H9 (cell line): ENCODE measurements around the gene TTC24. TPM values are rescaled to one million over a fixed set of nuclear protein-coding genes. Genes with fewer than 3 reads are reported as not detected.

Experiments
- DNase-seq: peaks from one replicate; pipeline ENCODE4 v3.0.0-alpha.2; 2017
- H2AFZ ChIP-seq: one replicate; pipeline ENCODE4 v1.6.1; 2013; ENCODE audit warnings: mild to moderate bottlenecking, low read length, control low read depth, moderate library complexity
- H2AK5ac ChIP-seq: 2 replicates; pipeline ENCODE4 v1.6.1; 2013; ENCODE audit warnings: low read length, control low read depth, mixed read lengths; ENCODE audit not compliant: insufficient read length
- H2BK120ac ChIP-seq: one replicate; pipeline ENCODE4 v1.6.1; 2013; ENCODE audit warnings: low read depth, mild to moderate bottlenecking, low read length, control low read depth, inconsistent platforms; ENCODE audit not compliant: poor library complexity, severe bottlenecking
- H2BK12ac ChIP-seq: 2 replicates; pipeline ENCODE4 v1.6.1; 2013; ENCODE audit warnings: low read length, control low read depth, mixed read lengths, low read depth; ENCODE audit not compliant: insufficient read length
- H2BK15ac ChIP-seq: 2 replicates; pipeline ENCODE4 v1.6.1; 2013; ENCODE audit warnings: low read depth, low read length, control low read depth
- H2BK20ac ChIP-seq: one replicate; pipeline ENCODE4 v1.6.1; 2013; ENCODE audit warnings: low read depth, mild to moderate bottlenecking, low read length, control low read depth, inconsistent platforms; ENCODE audit not compliant: poor library complexity, severe bottlenecking
- H2BK5ac ChIP-seq: 2 replicates; pipeline ENCODE4 v1.6.1; 2013; ENCODE audit warnings: low read length, control low read depth, mixed read lengths; ENCODE audit not compliant: insufficient read length
- H3K14ac ChIP-seq: 2 replicates; pipeline ENCODE4 v1.6.1; 2013; ENCODE audit warnings: low read length, control low read depth; ENCODE audit not compliant: insufficient read depth
- H3K18ac ChIP-seq: 2 replicates; pipeline ENCODE4 v1.6.1; 2013; ENCODE audit warnings: low read depth, mild to moderate bottlenecking, mixed read lengths, low read length, control low read depth; ENCODE audit not compliant: insufficient read length
- H3K23ac ChIP-seq: 2 replicates; pipeline ENCODE4 v1.6.1; 2013; ENCODE audit warnings: low read length, control low read depth, mixed read lengths, low read depth; ENCODE audit not compliant: insufficient read length
- H3K23me2 ChIP-seq: 2 replicates; pipeline ENCODE4 v1.6.1; 2013; ENCODE audit warnings: low read depth, mild to moderate bottlenecking, mixed read lengths, low read length, control low read depth; ENCODE audit not compliant: insufficient read length, poor library complexity, severe bottlenecking
- H3K27ac ChIP-seq: 2 replicates; pipeline ENCODE4 v1.5.1; 2013; ENCODE audit warnings: low read length, control low read depth, mixed read lengths, low read depth; ENCODE audit not compliant: insufficient read length
- H3K27me3 ChIP-seq: 2 replicates; pipeline ENCODE4 v1.6.1; 2013; ENCODE audit warnings: low read length, control low read depth, inconsistent platforms; ENCODE audit not compliant: insufficient read depth
- H3K4ac ChIP-seq: 2 replicates; pipeline ENCODE4 v1.6.1; 2013; ENCODE audit warnings: low read depth, mild to moderate bottlenecking, control low read depth, inconsistent platforms, low read length, moderate library complexity
- H3K4me1 ChIP-seq: 2 replicates; pipeline ENCODE4 v1.6.1; 2013; ENCODE audit warnings: low read length, control low read depth, inconsistent platforms; ENCODE audit not compliant: insufficient read depth
- H3K4me2 ChIP-seq: 2 replicates; pipeline ENCODE4 v1.6.1; 2013; ENCODE audit warnings: low read length, control low read depth, mixed read lengths; ENCODE audit not compliant: insufficient read length, insufficient read depth
- H3K56ac ChIP-seq: 2 replicates; pipeline ENCODE4 v1.6.1; 2013; ENCODE audit warnings: low read depth, mild to moderate bottlenecking, mixed read lengths, low read length, control low read depth; ENCODE audit not compliant: insufficient read length
- H3K79me1 ChIP-seq: 2 replicates; pipeline ENCODE4 v1.6.1; 2013; ENCODE audit warnings: low read depth, mild to moderate bottlenecking, moderate library complexity, low read length, control low read depth, inconsistent platforms; ENCODE audit not compliant: insufficient read depth, poor library complexity, severe bottlenecking
- H3K79me2 ChIP-seq: 2 replicates; pipeline ENCODE4 v1.6.1; 2013; ENCODE audit warnings: low read length, control low read depth, inconsistent platforms; ENCODE audit not compliant: insufficient read depth
- H3K9ac ChIP-seq: 2 replicates; pipeline ENCODE4 v1.6.1; 2013; ENCODE audit warnings: low read length, control low read depth, mixed read lengths; ENCODE audit not compliant: insufficient read length; ENCODE audit errors: extremely low read depth
- H3K9me3 ChIP-seq: one replicate; pipeline ENCODE4 v1.6.1; 2013; ENCODE audit warnings: low read depth, low read length, inconsistent platforms; ENCODE audit not compliant: control insufficient read depth
- H3T11ph ChIP-seq: one replicate; pipeline ENCODE4 v1.6.1; 2013; ENCODE audit warnings: mild to moderate bottlenecking, low read length, control low read depth, inconsistent platforms
- H4K20me1 ChIP-seq: one replicate; pipeline ENCODE4 v1.6.1; 2013; ENCODE audit not compliant: control insufficient read depth, insufficient read length, insufficient read depth
- H4K5ac ChIP-seq: 2 replicates; pipeline ENCODE4 v1.6.1; 2013; ENCODE audit warnings: low read depth, mild to moderate bottlenecking, mixed read lengths, low read length, control low read depth; ENCODE audit not compliant: insufficient read length
- H4K8ac ChIP-seq: replicated peaks from 2 replicates; pipeline ENCODE4 v1.6.1; 2013; ENCODE audit warnings: low read length, control low read depth, mixed read lengths, low read depth; ENCODE audit not compliant: insufficient read length
- H4K91ac ChIP-seq: 2 replicates; pipeline ENCODE4 v1.6.1; 2013; ENCODE audit warnings: low read depth, mild to moderate bottlenecking, moderate library complexity, mixed read lengths, low read length, control low read depth; ENCODE audit not compliant: insufficient read length
- H3K27ac Mint-ChIP-seq, 3 experiments: 2 replicates in 2 of 3; 3 replicates in 1 of 3; pipeline ENCODE4 v1.8.0; 2020 to 2021; ENCODE audit warnings: mixed read lengths in 3 of 3, mild to moderate bottlenecking in 1 of 3, moderate library complexity in 1 of 3
- H3K27me3 Mint-ChIP-seq: 2 replicates; pipeline ENCODE4 v1.8.0; 2021; ENCODE audit warnings: low read depth, mild to moderate bottlenecking, moderate library complexity, mixed read lengths
- H3K36me3 Mint-ChIP-seq, 3 experiments: 2 replicates in 2 of 3; 3 replicates in 1 of 3; pipeline ENCODE4 v1.8.0; 2020 to 2021; ENCODE audit warnings: low read depth in 3 of 3, mixed read lengths in 3 of 3; ENCODE audit not compliant: insufficient read depth in 1 of 3
- H3K4me1 Mint-ChIP-seq, 2 experiments: 2 replicates each; pipeline ENCODE4 v1.8.0; 2020; ENCODE audit warnings: mixed read lengths in 2 of 2
- H3K4me3 Mint-ChIP-seq, 2 experiments: 2 replicates in 1 of 2; 3 replicates in 1 of 2; pipeline ENCODE4 v1.8.0; 2020 to 2021; ENCODE audit warnings: mild to moderate bottlenecking in 2 of 2, mixed read lengths in 2 of 2, moderate library complexity in 1 of 2
- H3K9me3 Mint-ChIP-seq, 2 experiments: 2 replicates in 1 of 2; 3 replicates in 1 of 2; pipeline ENCODE4 v1.8.0; 2020; ENCODE audit warnings: mild to moderate bottlenecking in 2 of 2, mixed read lengths in 2 of 2, moderate library complexity in 1 of 2
- CTCF ChIP-seq: fragments of 200-600 bp; sonication (generic); conservative IDR thresholded peaks from 3 replicates; pipeline ENCODE4 v1.8.0; 2021; ENCODE audit warnings: antibody characterized with exemption, mild to moderate bottlenecking
- WGBS: extraction: QIAGEN DNeasy Blood & Tissue Kit; methylation state at CpG from one replicate; pipeline ENCODE4 v1.1.7; 2013; ENCODE audit warnings: missing lambda C conversion rate, low lambda C conversion rate, mixed read lengths; ENCODE audit not compliant: insufficient read length; ENCODE audit errors: extremely low coverage; 5-methylcytosine and 5-hydroxymethylcytosine counted together
- total RNA-seq: library from RNA; stranded (reverse); gene quantifications from 2 replicates; pipeline ENCODE4 v1.2.1, GENCODE V29; 2021

TTC24 gene
- total RNA-seq, 1 experiment from 2014 or later: 0.26 TPM

GRCh38 chr1:156596426-156596825 lies 16.9 kb downstream of the TTC24 start:
- H3K56ac ChIP-seq: no peak overlapping the region

More at GRCh38 chr1:156596426-156596825, 16.9 kb downstream of the TTC24 start:
- Histone ChIP-seq H2BK15ac (no peak overlapping the region), H3T11ph (no peak overlapping the region), H3K9ac (no peak overlapping the region), H2AFZ (no peak overlapping the region), H2BK120ac (no peak overlapping the region), H3K79me1 (no peaks in the 10 kb centered on the region), H4K20me1 (peaks cover 2% of the 10 kb centered on the region), H3K4ac (no peak overlapping the region), H3K79me2 (no peaks in the 10 kb centered on the region; the same call in 1 of the 2 replicates), H2BK12ac (no peak overlapping the region), H3K14ac (no peak overlapping the region), H3K27me3 (no peaks in the 10 kb centered on the region), H3K18ac (no peak overlapping the region), H3K4me1 (no peaks in the 10 kb centered on the region), H3K4me2 (no peak overlapping the region), H3K23ac (no peak overlapping the region), H2AK5ac (no peak overlapping the region), H2BK20ac (no peak overlapping the region), H4K5ac (no peak overlapping the region), H4K91ac (no peak overlapping the region), H3K27ac (no peak overlapping the region), H4K8ac (no peak overlapping the region), H3K9me3 (no peaks in the 10 kb centered on the region), H3K23me2 (peaks cover under 1% of the 10 kb centered on the region), H2BK5ac (no peak overlapping the region)
- Mint-ChIP-seq H3K9me3 (no peaks in the 10 kb centered on the region; a peak in 1 of 5 replicates), H3K27ac (no peak overlapping the region; a peak in 1 of 7 replicates), H3K36me3 (peaks cover 32 to 75% (median 56%) of the 10 kb centered on the region in 3 experiments; a peak in 6 of 7 replicates), H3K4me3 (no peak overlapping the region), H3K4me1 (peaks cover 12 to 18% of the 10 kb centered on the region in 2 experiments), H3K27me3 (no peaks in the 10 kb centered on the region)
- WGBS: no CpG with 5 or more reads among the region's 3 CpGs
- TF ChIP-seq CTCF: no peak
- DNase-seq: no peak
